GM12872 (cell line): Measurements from ENCODE around the gene KRT40.
A peak's percentile ranks its signal among the peaks of the same experiment; 100 is the strongest.

Experiments
- CTCF ChIP-seq: IDR thresholded peaks from 3 replicates; pipeline ENCODE4 v1.5.1; 2011; ENCODE audit warnings: low read depth, mild to moderate bottlenecking, low read length, moderate library complexity; ENCODE audit not compliant: insufficient read depth

The KRT40 gene

GRCh38 chr17:40963838-40964237 lies 20.3 kb downstream of the KRT40 start:
- peak; percentile 68 for TF ChIP-seq CTCF

- TF ChIP-seq CTCF: no peak
Observed at GRCh38 chr17:40962059-40962561, 22.0 kb downstream of the KRT40 start.

- no peak for TF ChIP-seq CTCF
Observed at GRCh38 chr17:40961591-40961990, 22.5 kb downstream of the KRT40 start.

GRCh38 chr17:40960144-40960543 lies 24.0 kb downstream of the KRT40 start:
- no peak for TF ChIP-seq CTCF

GRCh38 chr17:40958086-40958953 lies 25.8 kb downstream of the KRT40 start:
- no peak for TF ChIP-seq CTCF

- no peak for TF ChIP-seq CTCF
Observed at GRCh38 chr17:40956401-40957254, 27.5 kb downstream of the KRT40 start.

- TF ChIP-seq CTCF: no peak
Observed at GRCh38 chr17:40953881-40954280, 30.2 kb downstream of the KRT40 start.
